HepG2 (cell line): ENCODE data around the gene ITGA7. TPM values are rescaled to one million over a fixed set of nuclear protein-coding genes. Genes with fewer than 3 reads are reported as not detected.

Experiments used
- BHLHE40 ChIP-seq: IDR thresholded peaks from 2 replicates; pipeline ENCODE4 v1.6.1; 2011; ENCODE audit warnings: low read length, improper control_type of control experiment
- CAMTA2 ChIP-seq: sonication (generic); formaldehyde crosslinking; IDR thresholded peaks from 2 replicates; pipeline ENCODE4 v1.4.0; 2020; ENCODE audit warnings: mild to moderate bottlenecking, missing genetic modification reagents, borderline replicate concordance
- JUNB ChIP-seq: sonication (generic); formaldehyde crosslinking; IDR thresholded peaks from 2 replicates; pipeline ENCODE4 v1.8.0; 2022; ENCODE audit warnings: missing genetic modification reagents, mild to moderate bottlenecking, borderline replicate concordance
- MAFG ChIP-seq: sonication (generic); formaldehyde crosslinking; IDR thresholded peaks from 2 replicates; pipeline ENCODE4 v1.5.1; 2020; ENCODE audit warnings: mild to moderate bottlenecking, missing genetic modification reagents
- MIXL1 ChIP-seq: IDR thresholded peaks from 2 replicates; pipeline ENCODE4 v1.6.1; 2016
- NCOA5 ChIP-seq: sonication (generic); formaldehyde crosslinking; IDR thresholded peaks from 2 replicates; pipeline ENCODE4 v1.4.0; 2020; ENCODE audit warnings: missing genetic modification reagents
- RAD21 ChIP-seq: fragments of 450-650 bp; formaldehyde crosslinking; IDR thresholded peaks from 2 replicates; pipeline ENCODE4 v1.5.0; 2020; ENCODE audit warnings: mild to moderate bottlenecking
- RELA ChIP-seq: sonication (generic); formaldehyde crosslinking; IDR thresholded peaks from 2 replicates; pipeline ENCODE4 v1.4.0; 2020; ENCODE audit warnings: missing genetic modification reagents
- RNF2 ChIP-seq: fragments of 450-650 bp; conservative IDR thresholded peaks from 2 replicates; pipeline ENCODE4 v1.6.1; 2016; ENCODE audit warnings: low read depth
- SOX6 ChIP-seq, 2 experiments: fragments of 450-650 bp in 1 of 2; sonication (generic) in 1 of 2; formaldehyde crosslinking in 1 of 2; IDR thresholded peaks; 2 replicates each; pipeline versions ENCODE4 v1.4.0 to v1.6.1; 2017 to 2020; ENCODE audit warnings: antibody characterized with exemption in 1 of 2, mild to moderate bottlenecking in 1 of 2, missing genetic modification reagents in 1 of 2
- TBL1XR1 ChIP-seq: fragments of 150-350 bp; IDR thresholded peaks from 2 replicates; pipeline ENCODE4 v1.6.1; 2014; ENCODE audit warnings: borderline replicate concordance, low read length; ENCODE audit not compliant: partially characterized antibody
- ZBTB2 ChIP-seq: sonication (generic); formaldehyde crosslinking; IDR thresholded peaks from 2 replicates; pipeline ENCODE4 v1.8.0; 2022; ENCODE audit warnings: low read depth, missing genetic modification reagents
- ZHX1 ChIP-seq: sonication (generic); formaldehyde crosslinking; IDR thresholded peaks from 2 replicates; pipeline ENCODE4 v1.8.1; 2022; ENCODE audit warnings: low read depth, mild to moderate bottlenecking, missing genetic modification reagents
- ZMYM2 ChIP-seq: sonication (generic); formaldehyde crosslinking; IDR thresholded peaks from 2 replicates; pipeline ENCODE4 v1.8.0; 2022; ENCODE audit warnings: mild to moderate bottlenecking, missing genetic modification reagents
- ZNF207 ChIP-seq: fragments of 450-650 bp; IDR thresholded peaks from 2 replicates; pipeline ENCODE4 v1.6.1; 2016; ENCODE audit warnings: antibody characterized with exemption, borderline replicate concordance
- ZNF274 ChIP-seq: sonication (generic); formaldehyde crosslinking; IDR thresholded peaks from 2 replicates; pipeline ENCODE4 v1.5.1; 2020; ENCODE audit warnings: mild to moderate bottlenecking, missing genetic modification reagents
- ZNF280D ChIP-seq: sonication (generic); formaldehyde crosslinking; IDR thresholded peaks from 2 replicates; pipeline ENCODE4 v1.5.1; 2020; ENCODE audit warnings: mild to moderate bottlenecking, missing genetic modification reagents
- ZNF746 ChIP-seq: sonication (generic); formaldehyde crosslinking; IDR thresholded peaks from 2 replicates; pipeline ENCODE4 v1.8.0; 2022; ENCODE audit warnings: mild to moderate bottlenecking, missing genetic modification reagents
- polyA plus RNA-seq, 8 experiments: library from polyadenylated mRNA; depleted of rRNA in 3 of 8; stranded (reverse) in 7 of 8; unstranded in 1 of 8; fragments of >200 nt; fragmentation: Illumina TruSeq in 4 of 8; extraction: Trizol in 4 of 8; gene quantifications; 2 replicates each; pipeline versions ENCODE4 v1.2.1 to v1.2.3, GENCODE V29; 2011 to 2016; ENCODE audit warnings: low read depth in 4 of 8, missing spikeins in 1 of 8, mixed read lengths in 1 of 8; ENCODE audit not compliant: insufficient read depth in 1 of 8
- total RNA-seq, 5 experiments: library from RNA; depleted of rRNA; stranded (reverse); fragments of >200 nt; fragmentation: Illumina TruSeq; extraction: Trizol; gene quantifications; 2 replicates each; pipeline ENCODE4 v1.2.3, GENCODE V29; 2016; ENCODE audit warnings: low read depth in 1 of 5
- TF ChIP-seq, protein P1 (sequence below): IDR thresholded peaks from 2 replicates; pipeline ENCODE4 v1.6.1; 2016
- TF ChIP-seq, protein P2 (sequence below): IDR thresholded peaks from 2 replicates; pipeline ENCODE4 v1.6.1; 2016; ENCODE audit warnings: mild to moderate bottlenecking

ITGA7 gene
- total and polyA plus RNA-seq, 2 of the 13 experiments (the other 11 are each of a cell fraction or from before 2014, with no cell fraction given) = 0.65 to 0.75 TPM

DNA sequence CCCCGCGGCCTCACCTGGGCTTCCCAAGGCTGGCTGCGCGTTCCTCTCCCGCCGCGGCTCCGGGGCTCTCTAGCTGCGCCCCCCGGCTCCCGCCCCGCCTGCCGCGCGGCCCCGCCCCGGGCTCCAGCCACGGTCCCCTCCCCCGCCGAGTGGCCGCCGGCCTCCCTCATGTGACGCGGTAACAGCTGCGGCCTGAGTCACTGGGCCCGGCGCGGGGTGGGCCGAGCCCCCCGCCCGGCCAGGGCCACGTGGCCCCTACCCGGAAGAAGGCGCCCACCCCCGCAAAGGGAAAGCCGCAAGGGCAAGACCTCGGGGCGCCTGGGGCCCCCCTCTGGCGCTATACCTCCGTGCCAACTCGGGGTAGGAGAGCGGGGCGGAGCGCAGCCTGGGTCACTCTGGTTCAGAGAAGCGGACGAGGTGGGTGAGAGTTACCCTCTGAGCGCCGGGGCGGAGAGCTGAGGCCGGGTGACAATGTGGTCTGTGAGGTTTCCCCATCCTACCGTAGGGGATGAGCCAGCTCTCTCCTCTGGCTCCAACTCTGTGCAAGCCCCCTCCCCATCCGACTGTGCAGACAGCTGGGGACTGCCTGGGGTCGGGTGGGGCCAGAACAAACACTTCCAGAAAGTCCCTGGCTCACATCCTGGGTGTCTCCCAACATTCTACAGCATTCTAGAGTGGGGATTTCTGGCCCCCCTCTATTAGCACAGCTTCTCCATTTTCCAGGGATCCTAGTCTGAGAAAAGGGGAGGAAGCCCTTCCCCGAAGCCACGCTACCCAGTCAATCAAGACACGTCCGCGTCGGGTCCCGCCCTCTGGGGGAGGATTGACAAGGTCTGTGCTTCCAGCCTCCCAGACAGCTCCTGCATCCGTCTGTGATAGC is 21.5 kb upstream of the ITGA7 start, which contains the start of gene CD63 (continued):
- TF ChIP-seq JUNB (CRISPR knock-in tag) = no peak
- TF ChIP-seq MAFG = no peak
- TF ChIP-seq NCOA5 (CRISPR knock-in tag) = no peak
- no peak for TF ChIP-seq TBL1XR1
- no peak for TF ChIP-seq CAMTA2
- no peak for TF ChIP-seq MIXL1
- TF ChIP-seq ZNF280D (CRISPR knock-in tag) = no peak
- no peak for TF ChIP-seq RAD21 (CRISPR knock-in tag)
- TF ChIP-seq, protein P1, sequence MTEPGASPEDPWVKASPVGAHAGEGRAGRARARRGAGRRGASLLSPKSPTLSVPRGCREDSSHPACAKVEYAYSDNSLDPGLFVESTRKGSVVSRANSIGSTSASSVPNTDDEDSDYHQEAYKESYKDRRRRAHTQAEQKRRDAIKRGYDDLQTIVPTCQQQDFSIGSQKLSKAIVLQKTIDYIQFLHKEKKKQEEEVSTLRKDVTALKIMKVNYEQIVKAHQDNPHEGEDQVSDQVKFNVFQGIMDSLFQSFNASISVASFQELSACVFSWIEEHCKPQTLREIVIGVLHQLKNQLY (CRISPR knock-in tag) = no peak
- no peak for TF ChIP-seq ZNF207
- 0 out of 2 replicates have a peak, but pooled peaks have one; percentile 23 for TF ChIP-seq RNF2
- no peak for TF ChIP-seq ZHX1 (CRISPR knock-in tag)
- no peak for TF ChIP-seq SOX6 (IDR thresholded peaks at IDR 0.05)
- TF ChIP-seq SOX6 (CRISPR knock-in tag; IDR thresholded peaks at IDR 0.05) = no peak; the same call in 1 of the 2 replicates
- no peak for TF ChIP-seq ZMYM2
- TF ChIP-seq ZNF746 (CRISPR knock-in tag) = peak; percentile 83
- TF ChIP-seq ZNF274 (CRISPR knock-in tag) = no peak
- 0 out of 2 replicates have a peak, but pooled peaks have one; percentile 9 for TF ChIP-seq BHLHE40
- peak; percentile 72; the same call in 1 of the 2 replicates for TF ChIP-seq ZBTB2 (CRISPR knock-in tag)
- TF ChIP-seq, protein P2, sequence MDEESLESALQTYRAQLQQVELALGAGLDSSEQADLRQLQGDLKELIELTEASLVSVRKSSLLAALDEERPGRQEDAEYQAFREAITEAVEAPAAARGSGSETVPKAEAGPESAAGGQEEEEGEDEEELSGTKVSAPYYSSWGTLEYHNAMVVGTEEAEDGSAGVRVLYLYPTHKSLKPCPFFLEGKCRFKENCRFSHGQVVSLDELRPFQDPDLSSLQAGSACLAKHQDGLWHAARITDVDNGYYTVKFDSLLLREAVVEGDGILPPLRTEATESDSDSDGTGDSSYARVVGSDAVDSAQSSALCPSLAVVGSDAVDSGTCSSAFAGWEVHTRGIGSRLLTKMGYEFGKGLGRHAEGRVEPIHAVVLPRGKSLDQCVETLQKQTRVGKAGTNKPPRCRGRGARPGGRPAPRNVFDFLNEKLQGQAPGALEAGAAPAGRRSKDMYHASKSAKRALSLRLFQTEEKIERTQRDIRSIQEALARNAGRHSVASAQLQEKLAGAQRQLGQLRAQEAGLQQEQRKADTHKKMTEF (CRISPR knock-in tag) = peak; percentile 65; the same call in 1 of the 2 replicates
- no peak for TF ChIP-seq RELA (CRISPR knock-in tag)
